ENCODE results near the gene MAGEA10.
"Not testable (repeated sequence)": the region's sequence is repeated elsewhere in the genome, so short reads cannot be mapped to it uniquely, and the experiment has no call there.

Gene MAGEA10

GRCh38 chrX:152138388-152138784 is at the start of gene MAGEA10:
TSS of gene MAGEA10 (minus strand) at chrX:152138577. CDS start at chrX:152135620, 2,957 bp downstream.
- peak; percentile 1 for DNase-seq

GRCh38 chrX:152177497-152178269 is 39.3 kb upstream of the MAGEA10 start:
- DNase-seq, result no peak

GRCh38 chrX:152177052-152177451 is 38.7 kb upstream of the MAGEA10 start:
- DNase-seq, result no peak

- not testable (repeated sequence) for DNase-seq
Measured at GRCh38 chrX:152175892-152176291, 37.5 kb upstream of the MAGEA10 start.

- DNase-seq, result not testable (repeated sequence)
Measured at GRCh38 chrX:152173923-152174322, 35.5 kb upstream of the MAGEA10 start.

- no peak for DNase-seq
Measured at GRCh38 chrX:152170621-152171020, 32.2 kb upstream of the MAGEA10 start.

- no peak for DNase-seq
Measured at GRCh38 chrX:152165033-152165743, 26.8 kb upstream of the MAGEA10 start.

GRCh38 chrX:152157042-152157441 is 18.7 kb upstream of the MAGEA10 start:
- DNase-seq, result no peak

GRCh38 chrX:152155766-152156310 is 17.5 kb upstream of the MAGEA10 start:
- DNase-seq, result no peak

- DNase-seq, result no peak
Measured at GRCh38 chrX:152154050-152154449, 15.7 kb upstream of the MAGEA10 start.

GRCh38 chrX:152151256-152151655 is 12.9 kb upstream of the MAGEA10 start:
- no peak for DNase-seq

GRCh38 chrX:152149648-152150047 is 11.3 kb upstream of the MAGEA10 start:
- no peak for DNase-seq

- no peak for DNase-seq
Measured at GRCh38 chrX:152139589-152139988, 1.2 kb upstream of the MAGEA10 start.

- no peak for DNase-seq
Measured at GRCh38 chrX:152137771-152138387, 498 bp downstream of the MAGEA10 start.

GRCh38 chrX:152136312-152136711 is 2.1 kb downstream of the MAGEA10 start:
- DNase-seq, result no peak

GRCh38 chrX:152131525-152131924 is 6.9 kb downstream of the MAGEA10 start:
- no peak for DNase-seq

- DNase-seq, result not testable (repeated sequence)
Measured at GRCh38 chrX:152129069-152129844, 9.1 kb downstream of the MAGEA10 start.

GRCh38 chrX:152117305-152117704 is 21.1 kb downstream of the MAGEA10 start:
- DNase-seq, result no peak

- no peak for DNase-seq
Measured at GRCh38 chrX:152108527-152108926, 29.9 kb downstream of the MAGEA10 start.

- DNase-seq, result no peak
Measured at GRCh38 chrX:152103866-152104265, 34.5 kb downstream of the MAGEA10 start.

GRCh38 chrX:152086141-152086540 is 52.2 kb downstream of the MAGEA10 start:
- DNase-seq, result no peak
